ENCODE data around the gene DCAF8L1.

GRCh38 chrX:27968878-27969277, 12.4 kb downstream of the DCAF8L1 start:
- TF ChIP-seq POLR2AphosphoS5 (IDR thresholded peaks at IDR 0.05; ENCODE audit: low read depth, low read length) (no peak), POLR2A (IDR thresholded peaks at IDR 0.05; ENCODE audit: low read depth, low read length) (no peak)
